GM23338 (cell line): ENCODE data around the gene FGF3. TPM values are rescaled to one million over a fixed set of nuclear protein-coding genes. Genes with fewer than 3 reads are reported as not detected.

Experiments
- ATAC-seq: fragments of 200-7000 bp; cut with Tn5 transposase; 3 replicates; pipeline ENCODE4 v1.9.1; 2020
- DNase-seq: peaks from one replicate; pipeline ENCODE4 v3.0.0-alpha.2; 2015; ENCODE audit warnings: low spot score
- H2AFZ ChIP-seq: fragments of 200-600 bp; sonication (generic); 2 replicates; pipeline ENCODE4 v1.8.0; 2016; ENCODE audit warnings: antibody characterized with exemption, mild to moderate bottlenecking, moderate library complexity
- H3F3A ChIP-seq: fragments of 200-600 bp; sonication (generic); replicated peaks from 2 replicates; pipeline ENCODE4 v1.8.0; 2017; ENCODE audit warnings: antibody characterized with exemption, mixed run types, low read depth
- H3K27ac ChIP-seq: fragments of 200-600 bp; sonication (generic); 2 replicates; pipeline ENCODE4 v1.6.1; 2016; ENCODE audit warnings: low read depth
- H3K27me3 ChIP-seq: fragments of 200-600 bp; sonication (generic); 2 replicates; pipeline ENCODE4 v1.8.0; 2016; ENCODE audit warnings: mild to moderate bottlenecking, mixed run types, moderate library complexity; ENCODE audit not compliant: insufficient read depth
- H3K36me3 ChIP-seq: fragments of 200-600 bp; sonication (generic); 2 replicates; pipeline ENCODE4 v1.8.0; 2016; ENCODE audit warnings: mild to moderate bottlenecking; ENCODE audit not compliant: insufficient read depth
- H3K4me1 ChIP-seq: fragments of 200-600 bp; sonication (generic); 2 replicates; pipeline ENCODE4 v1.8.0; 2016; ENCODE audit warnings: mild to moderate bottlenecking, moderate library complexity; ENCODE audit not compliant: insufficient read depth
- H3K4me2 ChIP-seq: fragments of 200-600 bp; sonication (generic); 2 replicates; pipeline ENCODE4 v1.7.1; 2017; ENCODE audit warnings: mixed run types
- H3K4me3 ChIP-seq: fragments of 200-600 bp; sonication (generic); 2 replicates; pipeline ENCODE4 v1.6.1; 2016; ENCODE audit warnings: mixed run types
- H3K79me2 ChIP-seq: fragments of 200-600 bp; sonication (generic); replicated peaks from 2 replicates; pipeline ENCODE4 v1.8.0; 2017; ENCODE audit warnings: mild to moderate bottlenecking; ENCODE audit not compliant: insufficient read depth
- H3K9me2 ChIP-seq: fragments of 200-600 bp; sonication (generic); 2 replicates; pipeline ENCODE4 v1.8.0; 2017; ENCODE audit not compliant: insufficient read depth
- H4K20me1 ChIP-seq: fragments of 200-600 bp; sonication (generic); replicated peaks from 2 replicates; pipeline ENCODE4 v1.8.0; 2017; ENCODE audit warnings: mild to moderate bottlenecking; ENCODE audit not compliant: insufficient read depth
- H3K27ac Mint-ChIP-seq: 2 replicates; pipeline ENCODE4 v1.8.0; 2020; ENCODE audit warnings: inconsistent platforms, mild to moderate bottlenecking, moderate library complexity, mixed read lengths
- H3K27me3 Mint-ChIP-seq: 3 replicates; pipeline ENCODE4 v1.8.0; 2022; ENCODE audit warnings: low read depth, mild to moderate bottlenecking, moderate library complexity, mixed read lengths, inconsistent platforms; ENCODE audit not compliant: insufficient read depth, poor library complexity
- H3K36me3 Mint-ChIP-seq: 3 replicates; pipeline ENCODE4 v1.8.0; 2021; ENCODE audit warnings: low read depth, mild to moderate bottlenecking, inconsistent platforms, moderate library complexity, mixed read lengths
- H3K4me1 Mint-ChIP-seq: 3 replicates; pipeline ENCODE4 v1.8.0; 2020; ENCODE audit warnings: mild to moderate bottlenecking, inconsistent platforms, mixed read lengths
- H3K4me3 Mint-ChIP-seq: 3 replicates; pipeline ENCODE4 v1.8.0; 2021; ENCODE audit warnings: moderate library complexity, mild to moderate bottlenecking, inconsistent platforms, mixed read lengths
- H3K9me3 Mint-ChIP-seq: 3 replicates; pipeline ENCODE4 v1.8.0; 2020; ENCODE audit warnings: moderate library complexity, mild to moderate bottlenecking, inconsistent platforms, mixed read lengths
- CREB1 ChIP-seq: fragments of 250-450 bp; sonication (Bioruptor Pico); IDR thresholded peaks from 2 replicates; pipeline ENCODE4 v1.5.0; 2020; ENCODE audit warnings: low read depth, mild to moderate bottlenecking, moderate library complexity
- CTCF ChIP-seq, 2 experiments: fragments of 200-600 bp in 1 of 2; sonication (generic) in 1 of 2; conservative IDR thresholded peaks; 2 replicates each; pipeline versions ENCODE4 v1.5.1 to v1.6.1; 2016 to 2017; ENCODE audit warnings: antibody characterized with exemption in 2 of 2, low read depth in 2 of 2, mild to moderate bottlenecking in 2 of 2, moderate library complexity in 1 of 2
- ETS1 ChIP-seq: IDR thresholded peaks from 2 replicates; pipeline ENCODE4 v1.6.1; 2016; ENCODE audit warnings: antibody characterized with exemption
- EZH2 ChIP-seq: fragments of 200-600 bp; sonication (generic); IDR thresholded peaks from one replicate; pipeline ENCODE4 v1.8.0; 2017; ENCODE audit warnings: antibody characterized with exemption, mild to moderate bottlenecking, low read depth; ENCODE audit not compliant: unreplicated experiment
- EZH2phosphoT487 ChIP-seq: fragments of 200-600 bp; sonication (generic); IDR thresholded peaks from one replicate; pipeline ENCODE4 v1.8.1; 2018; ENCODE audit warnings: antibody characterized with exemption; ENCODE audit not compliant: unreplicated experiment
- POLR2AphosphoS5 ChIP-seq: IDR thresholded peaks from 2 replicates; pipeline ENCODE4 v1.6.1; 2016; ENCODE audit warnings: antibody characterized with exemption, low read depth
- STAT1 ChIP-seq: IDR thresholded peaks from one replicate; pipeline ENCODE4 v1.6.1; 2016; ENCODE audit warnings: antibody characterized with exemption; ENCODE audit not compliant: unreplicated experiment
- ZNF331 ChIP-seq: fragments of 250-450 bp; sonication (Bioruptor Pico); IDR thresholded peaks from 2 replicates; pipeline ENCODE4 v1.5.0; 2020; ENCODE audit warnings: low read depth, mild to moderate bottlenecking, moderate library complexity
- polyA plus RNA-seq: library from polyadenylated mRNA; unstranded; fragments of >200 nt; fragmentation: Nextera tagmentation; extraction: Ambion mirVana; gene quantifications from 2 replicates; pipeline ENCODE4 v1.2.1, GENCODE V29; 2016
- total RNA-seq: library from RNA; depleted of rRNA; stranded (reverse); fragments of >200 nt; shearing (Covaris generic); gene quantifications from 2 replicates; pipeline ENCODE4 v1.2.3, GENCODE V29; 2014

Gene FGF3
- total and polyA plus RNA-seq, 2 experiments from 2014 or later: 1.2 TPM; not detected in 1

- H3K4me3 Mint-ChIP-seq: no peak overlapping the region
These were observed 6.7 kb upstream of the FGF3 start for GRCh38 chr11:69825941-69826340.

GRCh38 chr11:69825037-69825834 is 6.0 kb upstream of the FGF3 start:
- TF ChIP-seq CREB1 (CRISPR knock-in tag): no peak
- no peak for TF ChIP-seq EZH2phosphoT487
- no peak for TF ChIP-seq EZH2
- H3K4me2 ChIP-seq: no peak overlapping the region
- DNase-seq (no peak), ATAC-seq (no peak)
- no peaks in the 10 kb centered on the region for H3K9me3 Mint-ChIP-seq
- no peaks in the 10 kb centered on the region for H3K36me3 ChIP-seq
- no peak overlapping the region for H3K4me3 Mint-ChIP-seq
- peaks cover 32% of the 10 kb centered on the region for H3K27me3 Mint-ChIP-seq
- no peaks in the 10 kb centered on the region for H3K9me2 ChIP-seq
- H3K27me3 ChIP-seq: peaks cover 21% of the 10 kb centered on the region
- no peak overlapping the region for H3K27ac ChIP-seq
- no peaks in the 10 kb centered on the region for H3K36me3 Mint-ChIP-seq
- no peak overlapping the region for H3K27ac Mint-ChIP-seq
- H3K79me2 ChIP-seq: no peaks in the 10 kb centered on the region
- H3K4me1 ChIP-seq: no peaks in the 10 kb centered on the region
- H3K4me1 Mint-ChIP-seq: peaks cover 9% of the 10 kb centered on the region; the same call in 2 of the 3 replicates
- H4K20me1 ChIP-seq: no peaks in the 10 kb centered on the region
- H3F3A ChIP-seq: no peaks in the 10 kb centered on the region
- H2AFZ ChIP-seq: no peak overlapping the region
- no peak overlapping the region for H3K4me3 ChIP-seq

More at GRCh38 chr11:69825941-69826340, 6.7 kb upstream of the FGF3 start:
- no peak for TF ChIP-seq ETS1
- Histone ChIP-seq H3K36me3 (no peaks in the 10 kb centered on the region), H3K4me1 (no peaks in the 10 kb centered on the region), H3K27ac (no peak overlapping the region), H3K4me2 (no peak overlapping the region), H4K20me1 (no peaks in the 10 kb centered on the region), H3F3A (no peaks in the 10 kb centered on the region), H3K79me2 (no peaks in the 10 kb centered on the region), H3K27me3 (peaks cover 14% of the 10 kb centered on the region), H2AFZ (no peak overlapping the region), H3K9me2 (no peaks in the 10 kb centered on the region), H3K4me3 (no peak overlapping the region)
- H3K27me3 Mint-ChIP-seq: peaks cover 25% of the 10 kb centered on the region
- H3K9me3 Mint-ChIP-seq: no peaks in the 10 kb centered on the region
- no peak overlapping the region for H3K27ac Mint-ChIP-seq
- ATAC-seq: no peak
- H3K36me3 Mint-ChIP-seq: no peaks in the 10 kb centered on the region
- DNase-seq: no peak
- peaks cover 9% of the 10 kb centered on the region; the same call in 2 of the 3 replicates for H3K4me1 Mint-ChIP-seq

- Histone ChIP-seq H3K27me3 (peaks cover 36% of the 10 kb centered on the region), H4K20me1 (no peaks in the 10 kb centered on the region), H3F3A (no peaks in the 10 kb centered on the region), H3K4me1 (no peaks in the 10 kb centered on the region; the same call in 1 of the 2 replicates), H3K4me2 (no peak overlapping the region), H3K27ac (no peak overlapping the region), H3K36me3 (no peaks in the 10 kb centered on the region), H2AFZ (no peak overlapping the region; the same call in 1 of the 2 replicates), H3K9me2 (no peaks in the 10 kb centered on the region), H3K79me2 (no peaks in the 10 kb centered on the region), H3K4me3 (no peak overlapping the region)
- no peak overlapping the region for H3K27ac Mint-ChIP-seq
- DNase-seq (no peak), ATAC-seq (no peak)
- no peak overlapping the region for H3K4me3 Mint-ChIP-seq
- H3K27me3 Mint-ChIP-seq: peaks cover 43% of the 10 kb centered on the region
- TF ChIP-seq CTCF (conservative IDR thresholded peaks at IDR 0.05; ENCODE audit: low read depth in 2 of 2) (no peak), ZNF331 (CRISPR knock-in tag) (no peak), STAT1 (no peak), ETS1 (no peak), POLR2AphosphoS5 (no peak)
- peaks cover 10% of the 10 kb centered on the region for H3K4me1 Mint-ChIP-seq
- no peaks in the 10 kb centered on the region; the same call in 2 of the 3 replicates for H3K9me3 Mint-ChIP-seq
- no peaks in the 10 kb centered on the region; the same call in 2 of the 3 replicates for H3K36me3 Mint-ChIP-seq
These were observed 4.5 kb upstream of the FGF3 start for GRCh38 chr11:69823641-69824265.
